NCI-H2081 (cell line): ENCODE results near the gene TMIE.

Source experiments
- DNase-seq, 2 experiments: peaks; one replicate each; lab custom pipeline; 2025; lab: John Stamatoyannopoulos, UW

Gene TMIE

DNA sequence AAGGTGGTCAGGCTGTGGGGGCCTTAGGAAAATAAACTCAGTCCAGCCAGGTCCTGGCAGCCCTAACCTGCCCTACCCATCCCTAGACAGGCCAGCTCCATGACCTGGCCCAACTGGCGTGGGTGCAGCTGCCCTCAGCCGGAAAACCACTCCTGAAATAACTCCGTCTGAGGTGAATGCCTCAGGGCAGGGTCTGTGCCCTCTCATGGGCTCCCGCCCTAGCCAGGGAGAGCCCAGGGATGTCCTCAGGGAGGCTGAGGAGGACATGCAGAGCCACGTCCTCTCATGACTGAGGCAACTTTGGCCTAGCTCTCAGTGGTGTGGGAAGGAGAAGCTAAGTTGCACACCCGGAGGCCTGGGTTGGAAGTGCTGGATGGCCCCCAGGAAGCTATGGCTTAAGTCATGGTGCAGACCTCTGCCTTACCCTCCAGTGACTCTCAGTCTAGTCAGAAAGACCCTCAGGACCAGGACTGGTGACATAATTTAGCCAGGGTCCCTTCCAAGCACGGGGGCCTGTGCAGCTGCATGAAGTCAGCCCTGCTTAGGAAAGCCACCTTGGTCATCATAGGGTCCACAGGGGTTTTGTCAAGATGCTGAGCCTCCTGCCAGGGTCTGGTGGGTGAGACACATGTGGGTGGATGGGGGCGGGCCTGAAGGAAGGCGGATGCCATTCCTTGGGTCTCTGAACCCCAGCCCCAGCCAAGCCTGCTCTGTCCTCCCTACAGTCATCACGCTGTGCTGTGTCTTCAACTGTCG lies 7.4 kb downstream of the TMIE start:
- no peak for DNase-seq

GRCh38 chr3:46709157-46709654 lies 8.0 kb downstream of the TMIE start:
- no peak for DNase-seq

DNA sequence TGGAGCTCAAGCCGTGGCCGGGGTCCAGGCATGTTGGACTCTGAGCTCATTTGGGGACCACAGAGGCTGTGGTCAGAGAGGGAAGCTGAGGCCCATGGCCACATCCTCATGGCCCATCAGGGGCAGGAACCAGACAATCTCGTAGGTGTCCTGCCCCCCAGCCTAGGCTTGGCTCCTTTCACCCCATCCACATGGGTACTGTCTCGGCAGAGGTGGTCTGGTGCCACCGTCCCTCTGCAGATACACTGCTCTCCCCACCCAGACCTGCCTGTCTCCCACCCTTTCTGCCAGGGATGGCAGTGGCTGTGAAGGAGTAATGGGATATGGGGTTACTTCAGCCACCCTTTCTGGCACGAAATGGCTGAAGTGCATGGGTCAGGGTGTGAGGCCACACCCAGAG lies 8.5 kb downstream of the TMIE start:
- DNase-seq: no peak

DNA sequence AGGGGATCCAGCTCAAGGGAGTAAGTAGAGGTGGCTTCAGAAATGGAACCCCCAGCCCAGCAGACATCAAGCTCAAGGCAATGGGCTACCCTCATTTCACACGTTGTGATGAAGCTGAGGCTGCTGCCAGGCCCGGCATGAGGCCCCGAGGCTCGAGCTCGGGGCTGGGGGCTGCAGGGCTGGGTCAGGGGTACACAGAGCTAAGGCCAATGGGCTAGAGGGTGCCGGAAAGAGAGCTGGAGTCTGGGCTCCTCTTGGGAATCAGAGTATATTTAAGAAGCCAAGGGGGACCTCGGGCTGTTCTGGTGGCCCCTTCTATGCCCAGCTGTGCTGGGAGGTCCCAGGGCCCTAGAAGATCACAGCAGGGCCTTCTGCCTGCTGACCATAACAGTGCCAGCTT lies 9.0 kb downstream of the TMIE start:
- DNase-seq: no peak

- DNase-seq: no peak
Observed at GRCh38 chr3:46710671-46711295, 9.6 kb downstream of the TMIE start.

DNA sequence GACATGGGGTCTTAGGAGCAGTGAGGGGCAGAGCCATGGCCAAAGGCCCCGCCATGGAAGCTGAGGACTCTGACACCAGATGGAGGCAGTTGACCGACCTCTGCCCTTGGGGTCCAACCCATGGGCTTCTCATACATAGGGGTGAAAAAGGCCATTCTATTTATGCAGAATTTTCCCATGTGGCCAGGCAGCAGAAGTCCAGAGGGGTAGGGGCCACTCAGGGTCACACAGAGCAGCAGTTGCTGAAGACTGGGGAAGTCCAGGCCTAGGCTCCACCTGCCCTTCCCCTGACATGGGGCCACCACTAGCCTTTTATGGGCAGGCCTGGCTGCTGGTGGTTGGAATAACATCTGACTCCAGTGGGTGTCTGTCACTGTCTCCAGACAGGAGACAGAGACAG lies 10.1 kb downstream of the TMIE start:
- no peak for DNase-seq

DNA sequence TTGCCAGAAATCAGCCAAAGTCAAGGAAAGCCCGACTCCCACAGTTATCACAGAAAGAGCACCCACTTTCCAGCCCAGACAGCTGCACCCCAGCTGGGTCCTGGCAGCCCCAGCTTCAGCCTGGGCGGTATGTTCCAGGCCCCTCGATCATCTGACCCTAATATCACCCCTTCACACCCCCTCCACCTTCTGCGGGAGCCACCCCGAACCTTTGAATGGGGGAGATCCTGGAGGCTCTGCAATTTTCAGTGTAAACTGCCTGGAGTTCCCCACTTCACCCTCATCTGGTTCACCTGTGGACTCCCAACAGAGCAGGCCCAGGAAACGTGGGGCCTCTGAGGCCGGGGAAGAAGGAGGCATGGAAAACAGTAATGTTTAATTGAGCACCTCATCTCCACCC lies 10.6 kb downstream of the TMIE start:
- no peak for DNase-seq

GRCh38 chr3:46712191-46713049 lies 11.2 kb downstream of the TMIE start:
- no peak for DNase-seq

- no peak for DNase-seq
Observed at GRCh38 chr3:46713050-46713897, 12.1 kb downstream of the TMIE start.

DNA sequence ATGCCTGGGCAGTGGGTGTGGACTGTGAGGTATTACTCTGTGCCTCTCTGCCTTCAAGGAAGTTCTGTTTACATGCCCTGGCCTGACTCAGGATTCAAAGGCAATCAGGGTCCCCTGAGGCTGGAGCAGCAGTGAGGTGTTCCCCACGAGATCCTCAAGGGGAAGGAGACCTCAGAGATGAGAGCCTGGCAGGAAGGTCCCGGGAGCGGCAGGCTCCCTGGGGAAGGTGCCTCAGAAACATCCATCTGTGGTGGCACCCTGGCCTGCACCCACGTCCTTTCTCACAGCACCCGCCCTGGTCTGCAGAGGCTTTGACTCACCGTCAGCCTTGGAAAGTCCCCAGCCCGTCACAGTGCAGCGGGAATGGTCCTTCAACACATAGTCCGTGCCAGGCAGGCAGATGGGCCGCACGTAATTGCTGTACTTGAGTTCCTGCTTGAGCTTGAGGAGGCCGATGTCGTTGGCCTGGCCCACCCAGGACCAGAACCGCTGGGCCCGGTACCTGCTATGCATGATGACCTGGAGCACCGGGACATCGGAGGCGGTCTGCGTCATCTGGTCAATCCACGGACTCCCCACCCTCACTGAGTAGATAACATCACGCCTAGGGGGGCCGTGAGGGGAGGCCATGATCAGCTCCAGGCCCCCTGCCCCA lies 12.8 kb downstream of the TMIE start:
- no peak for DNase-seq

DNA sequence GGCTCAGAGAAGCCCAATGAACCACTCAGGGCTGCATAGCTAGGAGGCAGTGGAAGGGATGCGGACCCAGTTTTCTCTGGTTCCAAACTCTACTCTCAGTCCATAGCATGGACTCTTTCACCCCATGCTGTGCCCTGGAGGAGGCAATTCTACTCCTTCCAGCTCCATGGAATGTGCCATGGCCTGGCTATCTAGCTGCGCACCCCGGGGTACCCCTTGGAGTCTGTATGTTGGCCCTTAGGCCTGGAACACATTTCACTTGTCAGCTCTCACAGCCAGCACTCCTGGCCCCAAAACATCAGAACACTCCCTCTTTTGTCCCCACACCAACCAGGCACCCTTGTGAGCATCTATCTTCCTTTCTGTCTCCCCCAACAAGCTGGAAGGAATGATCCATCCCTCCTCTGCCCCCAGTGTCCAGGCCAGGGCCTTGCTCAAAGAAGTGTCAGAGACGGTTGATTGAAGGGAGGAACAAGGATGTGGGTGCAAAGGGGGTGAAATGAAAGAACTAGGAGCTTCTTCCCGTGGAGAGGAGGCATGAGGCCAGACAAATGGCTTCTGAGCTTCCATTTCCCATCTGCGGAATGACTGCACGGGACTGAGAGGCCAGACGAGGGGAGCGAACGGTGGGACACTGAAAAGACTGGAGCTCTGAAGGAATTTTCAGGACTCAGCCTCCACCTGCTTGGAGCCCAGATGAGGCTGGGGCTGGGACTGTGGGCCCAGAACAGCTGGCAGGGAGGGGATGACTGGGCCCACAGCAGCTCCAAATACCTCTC lies 13.7 kb downstream of the TMIE start:
- no peak for DNase-seq

- DNase-seq: no peak
Observed at GRCh38 chr3:46715507-46716175, 14.4 kb downstream of the TMIE start.

DNA sequence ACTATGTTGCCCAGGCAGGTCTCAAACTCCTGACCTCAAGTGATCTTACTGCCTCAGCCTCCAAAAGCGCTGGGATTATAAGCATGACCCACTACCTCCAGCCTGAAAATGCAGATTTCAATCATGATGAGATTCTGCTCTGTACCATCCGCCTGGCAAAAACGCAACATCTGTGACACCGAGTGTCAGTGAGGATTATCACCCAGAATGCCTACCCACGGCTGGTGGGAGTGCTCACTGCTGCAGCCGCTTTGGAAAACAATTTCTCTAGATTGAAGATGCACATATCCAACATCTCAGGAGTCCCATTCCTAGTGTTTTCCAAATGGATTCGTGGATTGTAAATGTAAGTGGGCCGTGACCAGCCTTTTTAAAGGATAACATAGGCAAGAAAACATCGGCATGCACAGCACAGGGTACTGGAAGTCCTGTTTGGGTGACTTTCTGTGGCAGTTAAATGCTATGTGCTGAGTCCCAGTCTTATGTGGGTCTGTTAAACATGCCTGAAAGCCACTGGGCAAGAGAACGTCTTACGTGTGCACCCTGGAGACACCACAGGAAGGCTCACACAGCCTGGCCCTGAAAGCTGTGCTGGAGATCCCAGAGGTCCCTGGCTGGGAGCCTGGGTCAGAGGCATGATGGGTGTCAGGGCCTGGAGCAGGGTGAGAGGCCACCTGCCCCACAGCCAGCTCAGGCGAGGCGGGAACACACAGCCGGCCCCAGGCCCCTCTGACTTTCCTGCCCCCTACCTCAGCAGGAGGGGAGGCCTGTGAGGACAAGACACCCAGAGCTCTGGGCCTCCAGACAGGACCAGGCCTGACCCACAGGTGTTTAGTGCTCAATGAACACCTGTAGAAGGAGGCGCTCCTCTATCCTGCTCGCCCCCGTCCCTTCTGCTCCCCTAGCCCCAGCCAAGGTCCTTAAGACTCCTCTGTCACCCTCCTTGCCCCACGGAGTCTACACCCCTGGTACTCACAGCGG lies 15.6 kb downstream of the TMIE start:
- no peak for DNase-seq

GRCh38 chr3:46717447-46718231 lies 16.4 kb downstream of the TMIE start, which contains the start of gene PRSS50:
Gene PRSS50 (minus strand): TSS chr3:46717869. CDS start chr3:46717824, 45 bp downstream.
- no peak for DNase-seq

DNA sequence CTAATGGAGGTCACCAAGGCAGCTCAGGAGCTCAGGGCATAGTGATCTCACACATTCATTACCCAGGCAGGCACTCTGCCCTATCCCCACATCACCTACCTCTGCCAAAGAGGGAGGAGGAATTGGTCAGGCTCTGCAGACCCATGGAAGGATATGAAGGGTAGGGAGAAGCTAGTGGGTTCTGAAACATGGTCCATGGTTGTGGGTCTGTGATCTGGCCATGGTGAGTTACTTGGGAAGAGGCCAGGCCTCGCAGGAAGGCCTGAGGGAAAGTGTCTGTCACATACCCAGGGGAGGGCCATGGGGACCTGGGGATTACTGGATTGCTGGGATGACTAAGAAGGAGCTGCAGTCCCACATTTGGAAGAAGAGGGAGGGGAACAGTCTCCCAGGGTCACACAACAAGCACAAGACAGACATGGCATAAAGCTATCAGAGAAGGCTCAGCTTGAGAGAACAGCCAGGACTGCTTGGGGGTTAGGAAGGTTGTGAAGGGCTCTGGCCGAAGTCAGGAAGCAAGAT lies 17.9 kb downstream of the TMIE start:
- no peak for DNase-seq

GRCh38 chr3:46719735-46720271 lies 18.6 kb downstream of the TMIE start:
- no peak for DNase-seq

- no peak for DNase-seq
Observed at GRCh38 chr3:46721009-46721408, 19.8 kb downstream of the TMIE start.
